ENCODE data around the gene PXMP2. TPM values are rescaled to one million over a fixed set of nuclear protein-coding genes. Genes with fewer than 3 reads are reported as not detected.

PXMP2 gene
- total and polyA plus RNA-seq, 9 donors, result 12.4 to 45.0 (median 27.4) TPM

Small RNAs within 50 kb of the gene (small RNA-seq; reads per million reads assigned to genes)
- not detected for gene RNA5SP379

Other genes starting within 250 kb of the PXMP2 start
- 10 to 100 TPM; 12.6 to 69.5 (median 54.3) TPM for gene FBRSL1, start 197.4 kb upstream of the PXMP2 start, total RNA-seq
- 10 to 100 TPM in 1 of 2 donors, 1 to 10 TPM in 1; 3.2 to 22.2 TPM for gene FBRSL1, start 197.4 kb upstream of the PXMP2 start, polyA plus RNA-seq
- gene LRCOL1, start 77.0 kb upstream of the PXMP2 start, total RNA-seq, result under 1 TPM in 3 of 7 donors, not detected in 4; 0.61 to 0.71 (median 0.65) TPM
- under 1 TPM in 1 of 2 donors, not detected in 1; 0.11 TPM for gene LRCOL1, start 77.0 kb upstream of the PXMP2 start, polyA plus RNA-seq
- 1 to 10 TPM in 1 of 7 donors, under 1 TPM in 1, not detected in 5; 0.45 to 1.1 TPM for gene P2RX2, start 68.8 kb upstream of the PXMP2 start, total RNA-seq
- under 1 TPM in 1 of 2 donors, not detected in 1; 0.11 TPM for gene P2RX2, start 68.8 kb upstream of the PXMP2 start, polyA plus RNA-seq
- gene POLE, start 245 bp upstream of the PXMP2 start, total RNA-seq, result 10 to 100 TPM; 12.5 to 34.7 (median 27.3) TPM
- gene POLE, start 245 bp upstream of the PXMP2 start, polyA plus RNA-seq, result 10 to 100 TPM; 15.2 to 16.8 TPM
- 10 to 100 TPM; 15.6 to 33.9 (median 21.0) TPM for gene PGAM5, start 23.3 kb downstream of the PXMP2 start, total RNA-seq
- 1 to 10 TPM; 8.0 to 9.0 TPM for gene PGAM5, start 23.3 kb downstream of the PXMP2 start, polyA plus RNA-seq
- 10 to 100 TPM; 39.2 to 82.0 (median 43.7) TPM for gene ANKLE2, start 74.2 kb downstream of the PXMP2 start, total RNA-seq
- 10 to 100 TPM; 30.5 to 34.0 TPM for gene ANKLE2, start 74.2 kb downstream of the PXMP2 start, polyA plus RNA-seq
- gene GOLGA3, start 141.3 kb downstream of the PXMP2 start, total RNA-seq, result 10 to 100 TPM; 31.1 to 76.0 (median 52.4) TPM
- gene GOLGA3, start 141.3 kb downstream of the PXMP2 start, polyA plus RNA-seq, result 10 to 100 TPM; 14.4 to 14.9 TPM
- gene CHFR, start 200.0 kb downstream of the PXMP2 start, total RNA-seq, result 10 to 100 TPM; 11.7 to 36.4 (median 18.8) TPM
- gene CHFR, start 200.0 kb downstream of the PXMP2 start, polyA plus RNA-seq, result 10 to 100 TPM; 12.0 to 17.5 TPM